Ovary (tissue), 3 donors: ENCODE results near the gene DHX57.

Source experiments
- POLR2A ChIP-seq: fragments of 450-650 bp; IDR thresholded peaks from one replicate; pipeline ENCODE4 v1.6.1; 2017; ENCODE audit warnings: antibody characterized with exemption, mild to moderate bottlenecking, moderate library complexity
- TF ChIP-seq, protein P1 (sequence below), 3 donors: fragments of 450-650 bp in 2 of 3; fragments of 200-600 bp in 1 of 3; IDR thresholded peaks; one replicate each; pipeline versions ENCODE4 v1.5.1 to v1.8.0; 2016 to 2022; ENCODE audit warnings: antibody characterized with exemption in 3 of 3, mild to moderate bottlenecking in 1 of 3
- donor health status: DM: no; HTN: no; CAD: no.

DNA sequence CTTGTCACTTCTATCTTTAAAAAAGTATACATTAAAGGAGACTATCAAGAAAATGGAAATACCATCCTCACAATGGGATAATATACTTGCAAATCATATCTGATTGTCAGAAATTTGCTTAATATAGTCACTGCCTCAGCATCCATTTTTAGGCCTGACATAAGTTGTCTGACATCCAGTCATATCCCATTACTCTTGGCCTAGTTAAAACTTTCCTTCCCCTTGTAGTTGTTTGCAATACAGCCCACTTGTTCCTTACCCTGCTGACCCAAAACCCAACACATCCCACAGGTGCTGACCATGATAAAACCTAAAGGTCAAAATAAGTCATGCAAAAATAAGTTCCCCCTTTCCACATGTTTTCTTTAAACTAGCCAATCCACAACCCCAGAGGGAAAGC, 10.3 kb upstream of the DHX57 start:
- no peak for TF ChIP-seq POLR2A
- TF ChIP-seq, protein P1, sequence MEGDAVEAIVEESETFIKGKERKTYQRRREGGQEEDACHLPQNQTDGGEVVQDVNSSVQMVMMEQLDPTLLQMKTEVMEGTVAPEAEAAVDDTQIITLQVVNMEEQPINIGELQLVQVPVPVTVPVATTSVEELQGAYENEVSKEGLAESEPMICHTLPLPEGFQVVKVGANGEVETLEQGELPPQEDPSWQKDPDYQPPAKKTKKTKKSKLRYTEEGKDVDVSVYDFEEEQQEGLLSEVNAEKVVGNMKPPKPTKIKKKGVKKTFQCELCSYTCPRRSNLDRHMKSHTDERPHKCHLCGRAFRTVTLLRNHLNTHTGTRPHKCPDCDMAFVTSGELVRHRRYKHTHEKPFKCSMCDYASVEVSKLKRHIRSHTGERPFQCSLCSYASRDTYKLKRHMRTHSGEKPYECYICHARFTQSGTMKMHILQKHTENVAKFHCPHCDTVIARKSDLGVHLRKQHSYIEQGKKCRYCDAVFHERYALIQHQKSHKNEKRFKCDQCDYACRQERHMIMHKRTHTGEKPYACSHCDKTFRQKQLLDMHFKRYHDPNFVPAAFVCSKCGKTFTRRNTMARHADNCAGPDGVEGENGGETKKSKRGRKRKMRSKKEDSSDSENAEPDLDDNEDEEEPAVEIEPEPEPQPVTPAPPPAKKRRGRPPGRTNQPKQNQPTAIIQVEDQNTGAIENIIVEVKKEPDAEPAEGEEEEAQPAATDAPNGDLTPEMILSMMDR (IDR thresholded peaks at IDR 0.05), result no peak
